PFSK-1 (cell line): ENCODE results near the gene POU2F1.

ENCODE experiments used
- FOXP2 ChIP-seq: optimal IDR thresholded peaks from 2 replicates; pipeline ENCODE3; 2011; ENCODE audit warnings: borderline replicate concordance, control low read depth, inconsistent platforms; ENCODE audit not compliant: insufficient read depth; ENCODE audit errors: extremely low read length, extremely low read depth
- POLR2AphosphoS5 ChIP-seq: IDR thresholded peaks from 2 replicates; pipeline ENCODE4 v1.6.1; 2012; ENCODE audit warnings: low read depth, mild to moderate bottlenecking, control low read depth, low read length, moderate library complexity
- REST ChIP-seq, 2 experiments: IDR thresholded peaks; 2 replicates each; pipeline versions ENCODE4 v1.6.1 to v1.8.0; 2011 to 2012; ENCODE audit warnings: low read depth in 2 of 2, low read length in 2 of 2, control low read depth in 1 of 2, inconsistent platforms in 1 of 2, mild to moderate bottlenecking in 1 of 2, moderate library complexity in 1 of 2; ENCODE audit not compliant: insufficient read depth in 1 of 2
- SIN3A ChIP-seq: IDR thresholded peaks from 2 replicates; pipeline ENCODE4 v1.6.1; 2012; ENCODE audit warnings: mild to moderate bottlenecking, low read length, moderate library complexity, borderline replicate concordance; ENCODE audit not compliant: insufficient read depth
- TAF1 ChIP-seq: IDR thresholded peaks from 2 replicates; pipeline ENCODE4 v1.6.1; 2012; ENCODE audit warnings: low read length, control low read depth, borderline replicate concordance; ENCODE audit not compliant: insufficient read depth

POU2F1 gene

GRCh38 chr1:167333703-167334102 is 113.0 kb downstream of the POU2F1 start:
- TF ChIP-seq TAF1 = no peak
- TF ChIP-seq REST (IDR thresholded peaks at IDR 0.05; ENCODE audit: insufficient read depth in 1 of 2, low read depth in 2 of 2, low read length in 2 of 2) = no peak
- no peak for TF ChIP-seq SIN3A
- TF ChIP-seq POLR2AphosphoS5 = no peak
- no peak for TF ChIP-seq FOXP2

GRCh38 chr1:167339405-167339804 is 118.7 kb downstream of the POU2F1 start:
- no peak for TF ChIP-seq POLR2AphosphoS5
- TF ChIP-seq TAF1 = no peak
- TF ChIP-seq SIN3A = no peak

GRCh38 chr1:167342846-167343245 is 122.2 kb downstream of the POU2F1 start:
- TF ChIP-seq REST (IDR thresholded peaks at IDR 0.05; ENCODE audit: insufficient read depth in 1 of 2, low read depth in 2 of 2, low read length in 2 of 2) (no peak), FOXP2 (no peak), SIN3A (no peak)

GRCh38 chr1:167344112-167344511 is 123.4 kb downstream of the POU2F1 start:
- TF ChIP-seq FOXP2 = no peak
- TF ChIP-seq SIN3A = no peak
- no peak for TF ChIP-seq REST (IDR thresholded peaks at IDR 0.05; ENCODE audit: insufficient read depth in 1 of 2, low read depth in 2 of 2, low read length in 2 of 2)
- TF ChIP-seq TAF1 = no peak
- no peak for TF ChIP-seq POLR2AphosphoS5

GRCh38 chr1:167344615-167345385 is 124.1 kb downstream of the POU2F1 start:
- no peak for TF ChIP-seq POLR2AphosphoS5
- no peak for TF ChIP-seq FOXP2
- TF ChIP-seq SIN3A = no peak
- no peak for TF ChIP-seq TAF1
- no peak for TF ChIP-seq REST (IDR thresholded peaks at IDR 0.05; ENCODE audit: insufficient read depth in 1 of 2, low read depth in 2 of 2, low read length in 2 of 2)
